Omental fat pad (tissue), 4 donors: ENCODE results near the gene ULK1. TPM values are rescaled to one million over a fixed set of nuclear protein-coding genes. Genes with fewer than 3 reads are reported as not detected.
"Not testable (repeated sequence)": the region's sequence is repeated elsewhere in the genome, so short reads cannot be mapped to it uniquely, and the experiment has no call there.

Experiments
- ATAC-seq: fragments of 150-250 bp; one replicate; pipeline ENCODE4 v1.9.1; 2016; ENCODE audit warnings: mild to moderate bottlenecking, moderate library complexity; ENCODE audit not compliant: low FRiP score
- DNase-seq: peaks from one replicate; pipeline ENCODE4 v3.0.0-alpha.2; 2019; ENCODE audit warnings: low spot score
- CTCF ChIP-seq, 3 donors: fragments of 450-650 bp; IDR thresholded peaks; one replicate each; pipeline ENCODE4 v1.5.1; 2016 to 2017; ENCODE audit warnings: antibody characterized with exemption in 3 of 3, mild to moderate bottlenecking in 3 of 3, moderate library complexity in 2 of 3
- total RNA-seq, 4 donors: library from RNA; depleted of rRNA; stranded (reverse); fragments of >200 nt; gene quantifications; one replicate each; pipeline ENCODE4 v1.1.0, GENCODE V29; 2016

ULK1 gene
- total RNA-seq, 4 donors from 2014 or later = 7.7 to 24.4 (median 9.4) TPM

GRCh38 chr12:131949431-131950181, 55.2 kb downstream of the ULK1 start, which contains the start of gene EP400:
Gene EP400, plus strand, starts transcription at chr12:131949942. Its CDS starts 10,678 bp downstream, at chr12:131960620.
- ATAC-seq = peak; percentile 98
- no peak for TF ChIP-seq CTCF (IDR thresholded peaks at IDR 0.05)
- DNase-seq = peak; percentile 91

- TF ChIP-seq CTCF (IDR thresholded peaks at IDR 0.05) = no peak
- ATAC-seq = peak; percentile 37
- DNase-seq = no peak
Measured at GRCh38 chr12:131950182-131950913, 55.9 kb downstream of the ULK1 start.

- not testable (repeated sequence) for DNase-seq, ATAC-seq
Measured at GRCh38 chr12:131953810-131954209, 59.4 kb downstream of the ULK1 start.

- not testable (repeated sequence) for ATAC-seq, DNase-seq
Measured at GRCh38 chr12:131954460-131954859, 60.0 kb downstream of the ULK1 start.

- DNase-seq (no peak), ATAC-seq (no peak)
- no peak for TF ChIP-seq CTCF (IDR thresholded peaks at IDR 0.05)
Measured at GRCh38 chr12:131959116-131959515, 64.7 kb downstream of the ULK1 start.

GRCh38 chr12:131959641-131960589, 65.5 kb downstream of the ULK1 start:
- TF ChIP-seq CTCF (IDR thresholded peaks at IDR 0.05) = no peak
- DNase-seq (no peak), ATAC-seq (no peak)

- DNase-seq = not testable (repeated sequence)
Measured at GRCh38 chr12:131960590-131961325, 66.3 kb downstream of the ULK1 start.

GRCh38 chr12:131961328-131961727, 66.9 kb downstream of the ULK1 start:
- ATAC-seq, DNase-seq: not testable (repeated sequence)

More at GRCh38 chr12:131960590-131961325, 66.3 kb downstream of the ULK1 start:
- ATAC-seq = not testable (repeated sequence)
